BJ (cell line): ENCODE data around the gene GHRHR. TPM values are rescaled to one million over a fixed set of nuclear protein-coding genes. Genes with fewer than 3 reads are reported as not detected.

Experiments used
- CTCF ChIA-PET: fragments of 350-600 bp; formaldehyde crosslinking; extraction: SDS; loops from one replicate; lab custom pipeline; 2021; ENCODE audit warnings: antibody characterized with exemption, inconsistent platforms; lab: Yijun Ruan, JAX
- POLR2A ChIA-PET: fragments of 300-600 bp; sonication (Branson Sonifier 250); formaldehyde crosslinking; extraction: SDS; loops from one replicate; lab custom pipeline; 2021; ENCODE audit warnings: antibody characterized with exemption; lab: Charles Lee
- DNase-seq: peaks from one replicate; pipeline ENCODE4 v3.0.0-alpha.2; 2011; ENCODE audit warnings: low read depth
- H3K27me3 ChIP-seq: 2 replicates; pipeline ENCODE4 v1.6.0; 2011; ENCODE audit warnings: low read length; ENCODE audit not compliant: control insufficient read depth, insufficient read depth
- H3K36me3 ChIP-seq: 2 replicates; pipeline ENCODE4 v1.5.1; 2011; ENCODE audit warnings: low read length; ENCODE audit not compliant: control insufficient read depth, insufficient read depth
- H3K4me3 ChIP-seq: 2 replicates; pipeline ENCODE4 v1.5.1; 2011; ENCODE audit warnings: low read depth, mild to moderate bottlenecking, control low read depth, low read length
- CTCF ChIP-seq: IDR thresholded peaks from 2 replicates; pipeline ENCODE4 v1.5.1; 2011; ENCODE audit warnings: low read depth, mild to moderate bottlenecking, control low read depth, inconsistent platforms, low read length, moderate library complexity; ENCODE audit not compliant: insufficient read depth
- polyA plus RNA-seq: library from polyadenylated mRNA; depleted of rRNA; stranded (reverse); fragments of >200 nt; gene quantifications from 2 replicates; pipeline ENCODE4 v1.2.3, GENCODE V29; 2011

The GHRHR gene
- polyA plus RNA-seq, 1 experiment: not detected

DNA sequence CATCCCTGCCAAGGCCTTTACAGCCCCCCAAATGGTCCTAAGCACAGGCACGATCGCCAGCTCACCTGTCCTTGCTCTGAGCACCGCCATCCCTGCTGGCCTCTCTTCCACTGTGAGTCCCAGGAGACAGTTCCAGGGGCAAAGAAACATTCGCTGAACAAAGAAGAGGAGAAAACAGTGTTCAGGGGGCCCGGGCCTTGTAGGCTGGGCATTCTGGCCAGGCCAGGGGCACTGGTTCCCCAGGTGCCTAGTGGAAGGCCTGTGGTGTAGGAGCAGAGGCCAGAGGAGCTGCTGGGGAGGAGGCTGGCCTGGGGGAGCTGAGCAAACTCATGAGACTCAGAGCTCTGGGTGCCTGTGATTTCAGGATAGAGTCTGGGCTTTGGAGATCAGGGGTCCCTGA is 29.5 kb upstream of the GHRHR start:
- CTCF ChIA-PET: interaction anchor here (0.9 to 1.4 kb wide), 4 partner anchors 9 to 134 kb away, joined by 3 to 5 read pairs (median 4); no protein-coding TSS in a partner anchor
- peaks cover 20% of the 10 kb centered on the region for H3K27me3 ChIP-seq
- POLR2A ChIA-PET: no interaction called here
- no peak for DNase-seq
- no peak overlapping the region for H3K4me3 ChIP-seq
- H3K36me3 ChIP-seq: no peaks in the 10 kb centered on the region
- no peak for TF ChIP-seq CTCF

GRCh38 chr7:30934732-30935568 is 28.8 kb upstream of the GHRHR start:
- ChIA-PET POLR2A (no interaction called here), CTCF (interaction anchor here (0.7 to 1.4 kb wide), 5 partner anchors 9 to 134 kb away, joined by 3 to 4 read pairs (median 3); no protein-coding TSS in a partner anchor)
- DNase-seq: no peak
- peaks cover 16% of the 10 kb centered on the region for H3K27me3 ChIP-seq
- no peak overlapping the region for H3K4me3 ChIP-seq
- no peaks in the 10 kb centered on the region for H3K36me3 ChIP-seq
- no peak for TF ChIP-seq CTCF

DNA sequence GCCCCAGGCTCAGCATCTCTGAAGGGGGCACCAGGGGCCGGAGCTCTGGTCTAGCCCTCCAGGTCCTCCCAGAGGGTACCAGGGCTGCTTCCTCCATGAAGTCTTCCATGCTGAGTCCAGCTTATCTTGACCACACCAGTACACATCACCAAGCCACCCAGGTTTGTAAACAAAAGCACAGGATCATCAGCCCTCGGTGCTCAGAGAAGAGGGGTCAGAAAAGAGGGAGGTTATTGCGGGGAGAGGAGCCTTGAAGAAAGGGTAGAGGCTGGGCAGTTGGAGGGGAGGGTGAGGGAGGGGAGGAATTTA is 28.2 kb upstream of the GHRHR start:
- TF ChIP-seq CTCF: no peak
- DNase-seq: no peak
- ChIA-PET CTCF (interaction anchor here (0.7 to 4.5 kb wide), 5 partner anchors 13 to 187 kb away, joined by 3 to 51 read pairs (median 3); no protein-coding TSS in a partner anchor), POLR2A (no interaction called here)
- H3K36me3 ChIP-seq: no peaks in the 10 kb centered on the region
- peaks cover 16% of the 10 kb centered on the region for H3K27me3 ChIP-seq
- no peak overlapping the region for H3K4me3 ChIP-seq

GRCh38 chr7:30936650-30937245 is 27.0 kb upstream of the GHRHR start:
- Histone ChIP-seq H3K27me3 (peaks cover 15% of the 10 kb centered on the region), H3K4me3 (no peak overlapping the region), H3K36me3 (no peaks in the 10 kb centered on the region)
- DNase-seq: no peak
- CTCF ChIA-PET: interaction anchor here (1.0 to 4.5 kb wide), 5 partner anchors 14 to 97 kb away, joined by 3 to 51 read pairs (median 15); no protein-coding TSS in a partner anchor
- POLR2A ChIA-PET: no interaction called here
- TF ChIP-seq CTCF: no peak

DNA sequence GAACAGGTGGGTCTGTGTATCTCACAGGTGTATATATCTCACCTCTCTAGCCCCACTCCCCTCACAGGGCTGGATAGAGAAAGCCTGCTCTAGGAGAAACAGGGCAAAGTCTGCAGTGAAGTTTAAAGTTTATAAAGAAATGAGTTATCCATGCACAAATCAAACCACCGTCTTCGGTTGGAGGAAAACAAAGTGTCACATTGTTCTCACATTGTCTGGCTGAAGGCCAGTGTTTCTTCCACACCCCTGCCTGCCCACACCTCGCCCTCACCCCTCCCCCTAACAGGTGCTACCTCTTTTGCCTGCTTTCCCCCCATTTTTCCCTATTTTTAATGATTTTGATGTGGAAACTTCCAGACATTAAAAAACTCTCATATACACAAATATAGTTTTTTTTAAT is 26.3 kb upstream of the GHRHR start:
- Histone ChIP-seq H3K4me3 (no peak overlapping the region), H3K27me3 (peaks cover 13% of the 10 kb centered on the region), H3K36me3 (no peaks in the 10 kb centered on the region)
- POLR2A ChIA-PET: no interaction called here
- CTCF ChIA-PET: interaction anchor here (2.2 to 4.5 kb wide), 6 partner anchors 15 to 136 kb away, joined by 6 to 51 read pairs (median 16); partner anchors contain the start of gene GHRHR
- no peak for DNase-seq
- no peak for TF ChIP-seq CTCF
